ENCODE measurements around the gene RRAD. TPM values are rescaled to one million over a fixed set of nuclear protein-coding genes. Genes with fewer than 3 reads are reported as not detected.

The RRAD gene
- total RNA-seq, 1 donor from 2014 or later, result 11.1 TPM

- Histone ChIP-seq H3K27ac (no peak overlapping the region), H3K4me1 (peaks cover 10% of the 10 kb centered on the region), H3K27me3 (peaks cover 5% of the 10 kb centered on the region), H3K9me3 (no peaks in the 10 kb centered on the region), H3K36me3 (peaks cover 48% of the 10 kb centered on the region), H3K4me3 (no peak overlapping the region)
- intact Hi-C loops (cut with DNase I), result no loop called here
- no peak for DNase-seq
- TF ChIP-seq CTCF (IDR thresholded peaks at IDR 0.05), result no peak
- no peak for ATAC-seq
Observed at GRCh38 chr16:66944054-66944441, 18.7 kb upstream of the RRAD start.

GRCh38 chr16:66943426-66944053 lies 18.2 kb upstream of the RRAD start:
- no peaks in the 10 kb centered on the region for H3K27me3 ChIP-seq
- intact Hi-C loops (cut with DNase I), result no loop called here
- no peak for TF ChIP-seq CTCF (IDR thresholded peaks at IDR 0.05)
- H3K4me1 ChIP-seq, result peaks cover 6% of the 10 kb centered on the region
- no peaks in the 10 kb centered on the region for H3K9me3 ChIP-seq
- peaks cover 54% of the 10 kb centered on the region for H3K36me3 ChIP-seq
- no peak overlapping the region for H3K4me3 ChIP-seq
- ATAC-seq (no peak), DNase-seq (no peak)
- no peak overlapping the region for H3K27ac ChIP-seq

GRCh38 chr16:66942981-66943380 lies 17.6 kb upstream of the RRAD start:
- DNase-seq (no peak), ATAC-seq (no peak)
- Histone ChIP-seq H3K4me1 (peaks cover 4% of the 10 kb centered on the region), H3K27ac (no peak overlapping the region), H3K4me3 (no peak overlapping the region), H3K36me3 (peaks cover 59% of the 10 kb centered on the region), H3K27me3 (no peaks in the 10 kb centered on the region), H3K9me3 (no peaks in the 10 kb centered on the region)
- no peak for TF ChIP-seq CTCF (IDR thresholded peaks at IDR 0.05)
- intact Hi-C loops (cut with DNase I), result no loop called here

GRCh38 chr16:66940236-66940635 lies 14.9 kb upstream of the RRAD start:
- no peak for DNase-seq
- peaks cover 17% of the 10 kb centered on the region for H3K4me1 ChIP-seq
- no peak overlapping the region for H3K4me3 ChIP-seq
- H3K36me3 ChIP-seq, result peaks cover 59% of the 10 kb centered on the region
- no peaks in the 10 kb centered on the region for H3K27me3 ChIP-seq
- TF ChIP-seq CTCF (IDR thresholded peaks at IDR 0.05), result no peak
- no peak for ATAC-seq
- H3K9me3 ChIP-seq, result no peaks in the 10 kb centered on the region
- intact Hi-C loops (cut with DNase I), result no loop called here
- no peak overlapping the region for H3K27ac ChIP-seq

- H3K4me3 ChIP-seq, result no peak overlapping the region
- H3K9me3 ChIP-seq, result no peaks in the 10 kb centered on the region
- peaks cover 17% of the 10 kb centered on the region for H3K4me1 ChIP-seq
- DNase-seq (no peak), ATAC-seq (no peak)
- TF ChIP-seq CTCF (IDR thresholded peaks at IDR 0.05), result no peak
- no peak overlapping the region for H3K27ac ChIP-seq
- no peaks in the 10 kb centered on the region for H3K27me3 ChIP-seq
- intact Hi-C loops (cut with DNase I), result no loop called here
- H3K36me3 ChIP-seq, result peaks cover 59% of the 10 kb centered on the region
Observed at GRCh38 chr16:66939366-66939765, 14.0 kb upstream of the RRAD start.
